ENCODE measurements around the gene ONECUT2. TPM values are rescaled to one million over a fixed set of nuclear protein-coding genes. Genes with fewer than 3 reads are reported as not detected.

ONECUT2 gene
- total RNA-seq, 1 experiment from 2014 or later: 4.3 TPM

- no peak for ATAC-seq
- TF ChIP-seq ZFX (IDR thresholded peaks at IDR 0.05) (no peak), SP1 (IDR thresholded peaks at IDR 0.05; ENCODE audit: low read depth) (no peak), CEBPB (IDR thresholded peaks at IDR 0.05; ENCODE audit: low read depth) (no peak), ATF3 (IDR thresholded peaks at IDR 0.05) (no peak), CTCF (IDR thresholded peaks at IDR 0.05 in 2 of 3, conservative IDR thresholded peaks at IDR 0.05 in 1 of 3; ENCODE audit: borderline replicate concordance in 1 of 3, insufficient read depth in 1 of 3, low read depth in 2 of 3, low read length in 2 of 3) (no peak), POLR2AphosphoS5 (IDR thresholded peaks at IDR 0.05; ENCODE audit: low read depth, low read length) (no peak)
- TF ChIP-seq, protein P1, sequence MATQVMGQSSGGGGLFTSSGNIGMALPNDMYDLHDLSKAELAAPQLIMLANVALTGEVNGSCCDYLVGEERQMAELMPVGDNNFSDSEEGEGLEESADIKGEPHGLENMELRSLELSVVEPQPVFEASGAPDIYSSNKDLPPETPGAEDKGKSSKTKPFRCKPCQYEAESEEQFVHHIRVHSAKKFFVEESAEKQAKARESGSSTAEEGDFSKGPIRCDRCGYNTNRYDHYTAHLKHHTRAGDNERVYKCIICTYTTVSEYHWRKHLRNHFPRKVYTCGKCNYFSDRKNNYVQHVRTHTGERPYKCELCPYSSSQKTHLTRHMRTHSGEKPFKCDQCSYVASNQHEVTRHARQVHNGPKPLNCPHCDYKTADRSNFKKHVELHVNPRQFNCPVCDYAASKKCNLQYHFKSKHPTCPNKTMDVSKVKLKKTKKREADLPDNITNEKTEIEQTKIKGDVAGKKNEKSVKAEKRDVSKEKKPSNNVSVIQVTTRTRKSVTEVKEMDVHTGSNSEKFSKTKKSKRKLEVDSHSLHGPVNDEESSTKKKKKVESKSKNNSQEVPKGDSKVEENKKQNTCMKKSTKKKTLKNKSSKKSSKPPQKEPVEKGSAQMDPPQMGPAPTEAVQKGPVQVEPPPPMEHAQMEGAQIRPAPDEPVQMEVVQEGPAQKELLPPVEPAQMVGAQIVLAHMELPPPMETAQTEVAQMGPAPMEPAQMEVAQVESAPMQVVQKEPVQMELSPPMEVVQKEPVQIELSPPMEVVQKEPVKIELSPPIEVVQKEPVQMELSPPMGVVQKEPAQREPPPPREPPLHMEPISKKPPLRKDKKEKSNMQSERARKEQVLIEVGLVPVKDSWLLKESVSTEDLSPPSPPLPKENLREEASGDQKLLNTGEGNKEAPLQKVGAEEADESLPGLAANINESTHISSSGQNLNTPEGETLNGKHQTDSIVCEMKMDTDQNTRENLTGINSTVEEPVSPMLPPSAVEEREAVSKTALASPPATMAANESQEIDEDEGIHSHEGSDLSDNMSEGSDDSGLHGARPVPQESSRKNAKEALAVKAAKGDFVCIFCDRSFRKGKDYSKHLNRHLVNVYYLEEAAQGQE (IDR thresholded peaks at IDR 0.05; ENCODE audit: low read depth): no peak
- H3K4me2 ChIP-seq (ENCODE audit: low read length): no peak overlapping the region
- BruUV-seq (replicated peaks): no TSS peak
- H3K9me2 ChIP-seq (ENCODE audit: insufficient read depth): no peaks in the 10 kb centered on the region
- H4K20me1 ChIP-seq (ENCODE audit: insufficient read depth): no peaks in the 10 kb centered on the region
- H3K79me2 ChIP-seq (ENCODE audit: insufficient read depth, low read length): no peaks in the 10 kb centered on the region
- ChIA-PET POLR2A (no interaction called here), RAD21 (ENCODE audit: low non-redundant PET in 1 of 2, low total read pairs in 2 of 2, uncharacterized antibody in 2 of 2, unreplicated experiment in 2 of 2) (no interaction called here), CTCF (no interaction called here)
- H3K36me3 ChIP-seq (ENCODE audit: control insufficient read depth in 1 of 2, insufficient read depth in 2 of 2, low read length in 2 of 2): no peaks in the 10 kb centered on the region
- H3K4me1 ChIP-seq (ENCODE audit: control insufficient read depth in 1 of 2, insufficient read depth in 2 of 2, low read length in 2 of 2): no peaks in the 10 kb centered on the region
- intact Hi-C loops (cut with micrococcal nuclease): no loop called here
- H3K4me3 ChIP-seq (replicated peaks in 1 of 2; ENCODE audit: low read depth in 1 of 2, low read length in 2 of 2): no peak overlapping the region
- H2AFZ ChIP-seq (ENCODE audit: low read depth, low read length, poor library complexity, severe bottlenecking): no peak overlapping the region
- no peak overlapping the region for H3K27ac ChIP-seq (ENCODE audit: low read depth, low read length)
- no peaks in the 10 kb centered on the region for H3K9me3 ChIP-seq (ENCODE audit: control insufficient read depth in 1 of 2, insufficient read depth in 1 of 2, low read depth in 1 of 2, low read length in 2 of 2)
- no peak overlapping the region for H3K9ac ChIP-seq (ENCODE audit: low read length)
- no peaks in the 10 kb centered on the region for H3K27me3 ChIP-seq (ENCODE audit: insufficient read depth, low read length)
- DNase-seq (ENCODE audit: low read depth, low spot score): no peak
Measured at GRCh38 chr18:57539702-57540101, 104.5 kb downstream of the ONECUT2 start.

Other genes starting within 250 kb of the ONECUT2 start
- gene ST8SIA3, start 82.8 kb upstream of the ONECUT2 start, total RNA-seq (2021; ENCODE audit: unreplicated experiment): not detected
- 42.7 TPM for gene FECH, start 151.3 kb downstream of the ONECUT2 start, total RNA-seq (2021; ENCODE audit: unreplicated experiment)
- gene NARS1, start 186.5 kb downstream of the ONECUT2 start, total RNA-seq (2021; ENCODE audit: unreplicated experiment): 177 TPM

Data from HCT116 (cell line).